HG03103 (cell line): ENCODE measurements around the gene INF2.
"Not testable (repeated sequence)": the region's sequence is repeated elsewhere in the genome, so short reads cannot be mapped to it uniquely, and the experiment has no call there.

Source experiments
- ATAC-seq: cut with Tn5 transposase; IDR thresholded peaks from one replicate; pipeline ENCODE4 v1.9.1; 2021; ENCODE audit warnings: low read depth; ENCODE audit not compliant: unreplicated experiment

INF2 gene

DNA sequence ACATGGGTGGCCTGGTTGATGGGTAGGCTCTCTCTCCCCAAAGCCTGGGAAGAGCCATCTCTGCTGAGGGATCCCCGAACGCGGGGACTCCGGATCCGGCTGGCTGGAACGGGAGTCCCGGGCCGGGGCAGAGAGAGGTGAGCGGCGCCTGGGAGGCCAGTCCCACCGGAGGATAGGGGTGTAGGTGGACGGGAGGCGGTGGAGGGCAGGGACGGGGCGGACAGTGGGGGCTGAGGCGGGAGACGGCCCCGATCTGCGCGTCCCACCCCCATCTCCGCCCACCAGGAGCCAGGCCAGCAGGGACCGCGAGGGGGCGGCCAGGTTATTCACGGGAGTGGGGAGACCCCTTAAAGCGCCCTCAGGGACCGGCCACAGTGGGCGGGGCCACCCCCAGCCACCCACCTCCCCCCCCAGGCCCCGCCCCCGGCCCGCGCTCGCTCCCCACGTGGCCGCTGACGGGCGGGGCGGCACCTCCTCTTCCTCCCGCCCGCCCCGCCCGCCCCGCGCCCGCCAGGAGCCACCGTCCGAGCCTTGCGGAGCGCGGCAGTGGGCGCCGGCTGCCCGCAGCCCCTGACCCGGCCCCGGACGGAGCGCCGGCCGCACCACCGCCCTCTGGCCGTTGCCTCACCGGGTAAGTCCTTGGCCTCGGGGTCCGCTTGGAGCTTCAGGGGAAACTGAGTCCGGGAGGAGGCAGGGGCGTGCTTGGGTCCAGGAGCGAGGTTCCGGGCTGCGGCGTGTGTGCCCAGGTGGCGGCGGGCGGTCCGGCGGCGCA is at the start of gene INF2:
TSS of gene INF2 (plus strand) at position 510 of the 772 bp plus-strand sequence. CDS start 11,748 bp downstream, outside the sequence.
- no peak for ATAC-seq

DNA sequence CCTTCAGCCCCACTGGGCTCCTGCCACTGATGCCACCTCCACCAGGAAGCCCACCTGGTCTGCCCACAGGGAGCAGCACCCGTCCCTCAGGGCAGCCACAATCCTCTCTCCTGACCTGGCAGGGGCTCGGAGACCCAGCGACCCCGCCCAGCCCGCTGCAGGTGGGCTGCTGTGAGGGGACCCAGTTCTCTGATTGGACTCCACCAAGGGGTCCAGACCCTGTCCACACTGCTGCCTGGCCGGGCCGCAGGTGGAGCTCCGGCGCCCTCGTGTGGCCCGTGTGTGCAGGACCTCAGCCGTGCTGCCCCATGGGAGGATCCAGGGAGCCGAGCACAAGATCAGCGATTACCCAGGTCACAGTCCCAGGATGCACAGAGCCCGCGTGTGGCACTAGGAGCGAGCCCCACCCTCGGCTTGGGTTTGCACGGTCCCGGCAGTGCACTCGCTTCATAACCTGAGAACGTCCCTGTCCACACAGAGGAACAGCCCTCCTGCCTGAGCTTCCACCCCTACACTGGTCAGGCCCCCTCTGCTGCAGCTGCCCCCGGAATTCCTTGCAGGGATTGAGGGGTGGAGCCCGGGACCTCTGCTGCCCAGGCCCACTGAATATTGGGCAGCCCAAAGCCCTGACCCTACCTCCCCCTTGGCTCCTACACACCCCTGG is 49.4 kb upstream of the INF2 start:
- no peak for ATAC-seq

DNA sequence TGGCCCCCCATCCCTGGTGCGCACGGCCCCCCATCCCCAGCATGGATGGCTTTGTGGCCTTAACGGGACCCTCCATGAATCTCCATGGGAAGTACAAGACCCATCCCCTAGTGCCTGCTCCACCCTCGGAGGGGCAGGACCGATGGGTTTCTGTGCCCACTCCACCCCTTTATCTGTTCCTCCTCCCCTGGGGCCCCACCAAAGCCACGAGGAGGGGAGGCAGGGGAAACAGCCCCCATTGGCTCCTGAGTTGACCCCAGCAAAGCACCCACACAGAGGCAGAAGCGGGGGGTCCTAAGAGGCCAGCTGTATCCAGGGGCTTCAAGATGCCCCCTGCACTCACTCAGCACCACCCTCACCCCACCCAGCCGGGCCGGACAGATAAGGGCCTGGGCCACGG is 48.7 kb upstream of the INF2 start:
- ATAC-seq, result no peak

DNA sequence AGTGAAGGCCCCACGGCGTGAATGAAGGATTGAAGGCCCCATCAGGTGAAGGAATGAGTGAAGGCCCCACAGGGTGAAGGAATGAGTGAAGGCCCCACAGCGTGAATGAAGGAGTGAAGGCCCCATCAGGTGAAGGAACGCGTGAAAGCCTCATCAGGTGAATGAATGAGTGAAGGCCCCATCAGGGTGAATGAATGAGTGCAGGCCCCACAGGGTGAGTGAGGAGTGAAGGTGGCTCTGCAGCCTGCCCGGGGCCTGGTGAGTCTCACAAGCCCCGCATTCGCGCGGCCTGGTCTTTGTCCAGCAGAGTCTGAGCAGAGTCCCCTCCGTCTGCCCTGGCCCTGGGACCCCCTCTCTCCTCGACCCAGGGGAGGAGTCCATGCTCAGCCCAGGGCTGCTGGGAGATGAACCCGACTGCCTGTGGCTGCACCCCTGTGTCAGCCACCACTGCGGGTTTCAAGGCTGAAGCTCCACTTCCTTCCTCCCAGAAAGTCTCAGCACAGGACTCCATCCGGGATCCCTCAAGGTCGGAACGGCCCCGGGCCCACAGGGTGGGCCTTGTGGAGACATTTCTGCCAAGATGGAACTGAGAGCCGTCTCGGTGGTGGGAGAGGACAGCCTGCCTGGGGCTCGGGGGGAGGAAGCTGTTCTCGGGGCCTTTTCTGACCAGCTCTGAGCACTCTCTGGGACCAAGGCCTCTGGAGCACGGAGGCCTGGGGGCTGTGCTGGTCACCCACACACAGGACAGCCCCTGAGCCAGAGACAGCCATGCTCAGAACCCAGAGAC is 47.5 kb upstream of the INF2 start:
- ATAC-seq, result no peak

DNA sequence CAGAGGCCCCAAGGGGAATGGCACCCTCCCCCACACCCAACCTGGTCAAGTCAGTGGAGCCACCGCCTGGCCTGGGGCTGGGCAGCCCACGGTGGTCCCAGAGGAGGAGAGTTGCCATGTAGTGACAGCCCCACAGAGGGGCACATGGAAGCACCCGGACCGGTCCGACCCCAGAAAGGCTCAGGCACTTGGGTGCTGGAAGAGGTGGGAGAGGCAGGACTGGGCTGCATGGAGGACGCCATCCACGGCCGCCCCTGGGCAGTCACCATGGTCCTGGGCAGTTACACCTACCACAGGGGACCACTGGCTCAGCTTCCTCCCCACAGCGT is 46.9 kb upstream of the INF2 start:
- ATAC-seq, result no peak

DNA sequence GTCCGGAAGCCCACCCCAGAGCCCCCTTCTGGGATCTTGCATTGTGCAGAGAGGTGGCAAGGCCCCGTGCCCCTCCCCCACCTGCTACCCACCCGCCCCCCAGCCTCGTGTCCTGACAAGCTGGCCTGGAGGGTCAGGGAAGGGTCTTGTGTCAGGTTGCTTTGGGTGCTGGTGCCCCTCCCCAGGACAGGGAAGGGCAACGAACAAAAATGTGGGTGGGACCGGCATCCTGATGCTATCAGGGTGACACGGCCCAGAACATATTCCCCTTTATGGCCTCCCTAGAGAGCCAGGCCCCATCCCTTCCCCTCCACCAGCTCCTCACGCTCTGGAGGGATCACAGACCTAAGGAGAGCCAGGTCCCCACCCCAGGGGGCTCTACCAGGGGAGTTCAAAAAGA is 46.1 kb upstream of the INF2 start:
- ATAC-seq, result no peak

DNA sequence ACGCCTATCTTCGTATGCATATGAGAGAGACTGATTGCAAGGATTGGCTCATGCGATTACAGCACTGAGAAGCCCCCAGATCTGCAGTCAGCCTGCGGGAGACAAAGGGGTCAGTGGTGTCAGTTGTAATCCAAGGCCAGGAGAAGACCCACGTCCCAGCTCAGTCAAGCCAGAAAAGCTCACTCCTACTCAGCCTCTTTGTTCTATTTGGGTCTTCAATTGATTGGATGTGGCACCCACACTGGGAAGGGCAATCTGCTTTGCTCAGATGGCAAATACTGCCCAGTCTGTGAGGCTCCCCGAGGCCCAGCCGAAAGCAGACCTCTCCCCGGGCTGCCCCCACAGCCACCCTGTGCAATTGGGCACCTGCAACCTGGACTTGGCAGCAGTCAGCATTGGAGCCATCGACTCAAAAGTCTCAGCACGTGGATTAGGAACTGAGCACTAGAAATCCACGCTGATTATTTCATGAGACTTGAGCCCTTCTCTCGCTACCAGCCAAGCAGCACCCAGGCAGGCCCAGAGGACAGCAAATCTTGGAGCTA is 45.3 kb upstream of the INF2 start:
- no peak for ATAC-seq

DNA sequence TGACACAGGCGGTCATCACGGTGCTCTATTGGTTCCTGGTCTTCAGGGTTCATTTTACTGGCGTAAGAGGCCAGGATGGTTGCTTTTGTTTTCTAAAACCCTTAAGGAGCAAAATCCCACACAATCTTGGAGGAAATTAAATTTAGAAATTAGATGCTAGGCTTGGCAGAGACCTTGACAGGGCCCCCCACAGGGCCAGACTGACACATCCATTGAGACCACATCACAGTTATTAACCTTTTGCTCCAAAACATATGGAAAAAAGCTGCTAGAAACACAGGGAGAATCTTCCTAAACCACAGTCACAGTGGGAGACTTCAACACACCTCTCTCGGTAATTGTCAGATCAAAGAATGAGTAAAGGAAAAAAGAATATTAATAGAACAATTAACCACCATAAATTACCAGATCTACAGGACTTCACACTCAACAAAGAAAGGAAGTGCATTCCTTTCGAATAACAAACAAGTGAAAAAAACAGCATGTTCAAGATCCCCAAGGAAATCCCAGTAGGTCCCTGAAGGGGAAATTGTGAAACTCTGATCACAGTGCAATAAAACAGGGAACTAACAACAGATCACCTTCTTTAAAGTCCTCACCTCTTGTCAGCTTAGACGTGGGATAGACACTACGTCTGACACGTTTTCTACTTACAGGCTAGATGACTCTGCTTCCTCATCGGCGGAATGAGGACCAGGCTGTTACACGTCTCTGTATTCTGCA is 44.6 kb upstream of the INF2 start:
- ATAC-seq, result no peak

DNA sequence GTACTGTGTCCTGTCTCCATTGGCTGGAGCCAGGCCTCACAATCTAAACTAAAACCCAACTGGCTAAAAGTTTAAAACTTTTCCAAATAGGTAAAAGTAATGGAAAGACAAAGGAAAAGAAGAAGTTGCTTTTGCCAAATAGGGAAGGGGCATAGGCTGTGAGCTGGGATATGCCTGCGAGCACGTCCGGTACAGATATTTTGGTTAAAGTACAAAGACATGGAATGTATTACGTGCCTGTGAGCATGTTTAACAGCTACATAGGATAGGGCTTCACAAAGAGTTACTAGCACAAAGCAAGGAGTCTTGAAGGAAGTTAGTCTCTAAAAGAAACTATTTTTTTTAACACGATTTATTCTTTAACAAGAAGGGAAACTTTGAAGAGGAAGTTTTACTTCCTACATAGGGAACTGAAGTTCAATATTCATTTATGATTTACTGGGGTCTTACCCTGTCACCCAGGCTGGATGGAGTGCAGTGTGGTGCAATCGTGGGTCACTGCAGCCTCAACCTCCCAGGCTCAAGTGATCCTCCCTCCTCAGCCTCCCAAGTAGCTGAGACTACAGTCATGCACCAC is 41.9 kb upstream of the INF2 start:
- ATAC-seq, result no peak

DNA sequence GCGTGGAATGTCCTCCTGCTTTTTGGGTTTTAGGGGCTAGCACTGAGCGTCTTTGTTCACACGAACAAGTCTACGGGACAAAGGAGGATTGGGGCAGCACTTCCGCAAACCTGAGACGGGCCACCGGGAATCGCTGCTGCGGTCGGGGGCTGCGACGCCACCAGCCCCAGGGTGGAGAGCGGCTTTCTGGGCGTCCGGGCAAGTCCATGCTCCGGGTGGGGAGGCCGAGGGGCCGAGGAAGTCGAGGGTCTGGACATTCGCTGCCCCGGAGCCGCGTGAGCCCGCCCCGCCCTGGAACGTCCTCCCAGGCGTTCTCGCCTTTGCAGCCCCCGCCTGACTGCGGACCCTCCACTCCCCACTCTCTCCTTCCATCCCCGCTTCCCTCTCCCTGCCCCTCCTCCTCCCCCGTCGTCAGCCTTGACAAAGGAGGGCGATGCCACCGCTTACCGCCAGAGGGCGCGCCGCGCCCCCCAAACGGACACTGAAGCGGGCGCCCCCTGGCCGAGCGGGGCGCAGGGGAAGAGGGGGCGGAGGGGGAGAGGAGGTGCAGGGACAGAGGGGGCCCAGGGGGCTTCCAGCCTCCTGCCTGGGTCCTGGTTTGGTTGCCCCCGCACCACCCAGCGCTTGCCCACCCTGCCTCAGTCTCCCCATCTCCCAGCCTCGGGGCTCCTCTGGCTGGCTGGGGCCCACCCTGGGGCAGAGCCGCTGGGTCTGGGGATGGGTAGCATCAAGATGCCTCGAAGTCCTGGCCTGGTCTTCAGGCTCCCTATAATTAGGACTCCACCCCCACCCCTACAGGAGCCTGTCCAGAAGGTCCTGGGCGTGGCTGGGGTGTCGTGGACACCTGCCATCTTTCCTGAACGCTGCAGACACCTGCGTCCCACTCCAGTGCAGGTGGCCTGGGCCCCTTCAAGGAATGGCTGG is 39.1 kb upstream of the INF2 start:
- ATAC-seq, result no peak

DNA sequence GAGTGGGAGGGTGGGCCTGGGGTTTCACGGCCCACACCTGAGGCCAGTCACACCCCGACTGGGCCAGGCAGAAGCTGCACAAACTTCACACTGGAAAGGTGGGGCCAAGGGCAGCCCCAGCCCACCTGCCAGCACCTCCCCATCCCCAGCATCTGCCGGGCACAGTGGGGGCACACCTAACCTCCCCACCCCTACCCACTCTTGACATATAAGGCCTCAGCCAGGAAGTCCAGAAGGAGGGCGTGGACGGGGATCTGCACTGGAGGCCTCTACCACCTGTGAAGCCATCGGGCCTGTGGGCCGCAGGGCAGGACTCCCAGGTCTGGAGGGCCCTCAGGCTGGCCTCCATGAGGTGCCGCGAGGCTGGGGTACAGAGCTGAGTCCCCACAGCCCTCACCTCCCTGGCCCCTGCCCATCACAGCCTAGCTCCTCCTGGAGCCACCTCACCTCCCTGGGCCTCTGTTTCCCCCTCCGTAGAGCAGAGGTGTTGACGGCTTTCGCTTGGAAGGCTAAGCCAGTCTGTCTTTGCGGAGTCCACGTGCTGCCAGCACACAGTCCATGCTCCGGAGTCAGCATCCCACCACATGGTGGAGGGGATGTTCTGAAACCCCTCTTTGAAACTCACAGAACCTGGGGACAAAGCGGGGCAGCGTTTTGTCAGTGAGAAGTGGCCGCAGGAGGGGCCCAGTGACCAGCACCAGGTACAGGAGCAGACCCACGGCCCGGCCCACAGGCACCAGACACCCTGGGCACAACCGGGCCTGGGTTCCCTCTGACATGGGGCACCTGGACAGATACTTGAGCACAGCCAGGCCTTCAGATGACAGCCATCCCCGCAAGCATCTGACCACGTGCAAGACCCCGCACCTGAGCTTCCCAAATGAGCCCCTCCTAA is 38.2 kb upstream of the INF2 start:
- ATAC-seq, result no peak

DNA sequence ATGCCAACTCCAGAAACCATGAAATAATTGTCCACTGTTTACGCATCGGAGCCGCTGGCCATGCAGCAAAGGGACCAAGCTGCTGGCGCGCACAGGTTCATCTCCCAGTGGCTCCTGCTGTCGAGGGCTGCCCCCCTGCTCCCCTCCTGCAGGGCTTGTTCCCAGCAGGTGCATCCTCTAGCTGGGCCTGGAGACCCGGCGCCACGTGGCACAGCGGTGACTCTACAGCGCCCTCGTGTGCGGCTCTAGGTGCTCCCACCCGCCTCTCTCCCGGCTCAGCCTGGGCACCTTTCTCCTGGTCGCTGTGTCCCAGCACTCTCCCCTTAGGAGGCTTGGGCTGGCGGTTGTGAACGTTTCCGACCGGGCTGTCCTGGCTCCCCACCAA is 37.5 kb upstream of the INF2 start:
- no peak for ATAC-seq

DNA sequence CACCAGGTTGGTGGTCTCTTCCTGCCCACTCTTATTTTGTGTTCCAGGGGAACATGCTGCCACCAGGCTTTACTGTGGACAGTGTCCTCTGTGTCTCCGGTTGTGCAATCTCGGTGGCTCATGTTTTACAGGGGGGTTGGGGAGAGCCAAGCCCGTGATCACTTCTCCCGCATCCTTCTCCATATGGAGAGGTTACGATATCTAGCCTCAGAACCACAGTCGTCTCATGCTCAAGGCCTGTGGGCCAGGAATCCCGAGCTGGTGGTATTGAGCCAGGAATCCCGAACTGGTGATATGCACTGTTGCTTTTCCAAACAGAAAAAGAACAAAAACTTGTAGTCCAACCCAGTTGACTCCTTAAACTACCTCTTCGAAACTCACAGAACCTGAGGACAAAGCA is 37.0 kb upstream of the INF2 start:
- ATAC-seq, result no peak

DNA sequence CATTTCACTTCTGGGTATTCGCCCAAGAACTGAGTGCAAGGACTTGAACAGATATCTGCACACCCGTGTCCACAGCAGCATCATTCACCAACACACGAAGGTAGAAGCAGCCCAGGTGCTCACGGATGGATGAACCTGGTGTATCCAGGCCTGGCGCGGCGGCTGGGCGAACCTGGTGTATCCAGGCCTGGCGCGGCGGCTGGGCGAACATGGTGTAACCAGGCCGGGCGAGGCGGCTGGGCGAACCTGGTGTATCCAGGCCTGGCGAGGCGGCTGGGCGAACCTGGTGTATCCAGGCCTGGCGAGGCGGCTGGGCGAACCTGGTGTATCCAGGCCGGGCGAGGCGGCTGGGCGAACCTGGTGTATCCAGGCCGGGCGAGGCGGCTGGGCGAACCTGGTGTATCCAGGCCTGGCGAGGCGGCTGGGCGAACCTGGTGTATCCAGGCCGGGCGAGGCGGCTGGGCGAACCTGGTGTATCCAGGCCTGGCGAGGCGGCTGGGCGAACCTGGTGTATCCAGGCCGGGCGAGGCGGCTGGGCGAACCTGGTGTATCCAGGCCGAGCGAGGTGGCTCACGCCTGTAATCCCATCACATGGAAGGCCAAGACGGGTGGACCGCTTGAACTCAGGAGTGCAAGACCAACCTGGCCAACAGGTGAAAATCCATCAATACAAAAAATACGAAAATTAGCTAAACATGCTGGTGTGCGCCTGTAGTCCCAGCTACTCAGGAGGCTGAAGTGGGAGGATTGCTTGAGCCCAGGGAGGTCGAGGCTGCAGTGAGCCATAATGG is 36.1 kb upstream of the INF2 start:
- not testable (repeated sequence) for ATAC-seq

DNA sequence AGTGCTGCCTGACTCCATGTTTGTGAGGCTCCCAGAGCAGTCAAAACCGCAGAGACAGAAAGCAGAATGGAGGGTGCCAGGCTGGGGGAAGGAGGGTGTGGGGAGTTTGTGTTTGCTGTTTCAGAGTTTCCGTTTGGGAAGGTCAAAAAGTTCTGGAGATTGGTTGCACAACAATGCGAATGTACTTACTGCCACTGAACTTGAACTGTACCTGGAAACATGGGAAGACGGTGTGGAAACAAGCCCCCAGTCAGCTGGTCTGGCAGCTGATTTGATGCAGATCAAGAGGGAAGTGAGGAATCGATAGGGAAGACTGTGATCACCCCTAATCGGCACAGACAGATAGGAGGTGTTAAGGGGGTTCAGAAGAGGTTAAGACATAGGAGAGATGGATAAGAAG is 35.3 kb upstream of the INF2 start:
- ATAC-seq, result no peak

DNA sequence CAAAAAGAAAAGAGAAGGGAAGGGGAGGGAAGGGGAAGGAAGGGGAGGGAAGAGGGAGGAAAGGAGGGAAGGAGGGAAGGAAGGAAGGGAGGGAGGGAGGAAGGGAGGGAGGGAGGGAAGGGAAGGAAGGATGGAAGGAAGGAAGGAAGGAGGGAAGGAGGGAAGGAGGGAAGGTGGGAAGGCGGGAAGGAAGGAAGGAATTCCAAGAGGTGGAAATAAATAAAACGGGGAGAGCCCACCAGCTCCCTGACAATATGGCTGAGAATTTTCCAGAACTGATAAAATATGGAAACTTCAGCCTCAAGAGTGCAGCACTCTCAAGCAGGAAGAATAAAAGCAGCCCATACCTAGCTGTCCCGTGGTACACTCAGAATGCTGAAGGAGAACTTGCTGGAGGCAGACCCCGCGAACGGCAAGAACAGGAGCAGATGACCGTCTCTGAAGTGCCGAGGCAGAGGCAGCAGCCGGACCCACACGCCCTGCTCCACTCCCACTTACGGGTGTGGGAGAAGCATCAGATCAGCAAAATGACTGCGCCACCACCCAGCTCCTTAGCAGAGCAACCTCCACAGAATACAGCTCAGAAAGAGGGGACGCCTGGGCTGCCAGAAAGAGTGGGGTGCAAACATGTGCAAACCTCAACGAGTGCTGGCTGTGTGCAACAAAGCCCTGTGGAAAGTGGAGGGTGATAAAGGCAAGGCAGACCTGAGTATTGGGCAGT is 34.1 kb upstream of the INF2 start:
- ATAC-seq, result no peak
